ENCODE data around the gene RALGAPB. TPM values are rescaled to one million over a fixed set of nuclear protein-coding genes. Genes with fewer than 3 reads are reported as not detected.

Gene RALGAPB
- polyA plus RNA-seq, 1 of the 3 experiments (the other 2 are of a cell fraction), result 10.8 TPM

GRCh38 chr20:38602185-38602581 lies 129.5 kb downstream of the RALGAPB start (continued):
- no peak for TF ChIP-seq IRF3 (IDR thresholded peaks at IDR 0.05; ENCODE audit: low read depth, low read length)
- no peak for TF ChIP-seq RXRA (IDR thresholded peaks at IDR 0.05; ENCODE audit: borderline replicate concordance, low read depth)

GRCh38 chr20:38603286-38603685 lies 130.6 kb downstream of the RALGAPB start:
- POLR2A ChIA-PET, result no interaction called here

GRCh38 chr20:38604873-38605303 lies 132.2 kb downstream of the RALGAPB start:
- Histone ChIP-seq H3K36me3 (replicated peaks in 1 of 2; ENCODE audit: control insufficient read depth in 1 of 2, insufficient read depth in 2 of 2, low read length in 1 of 2) (no peaks in the 10 kb centered on the region), H3K9me3 (no peaks in the 10 kb centered on the region), H3K4me1 (ENCODE audit: control insufficient read depth in 1 of 2, insufficient read depth in 2 of 2, low read depth in 1 of 2, low read length in 1 of 2) (no peaks in the 10 kb centered on the region; a peak in 1 of 4 replicates), H3K27ac (ENCODE audit: low read depth in 2 of 2, low read length in 1 of 2) (no peak overlapping the region), H3K79me2 (ENCODE audit: insufficient read depth) (no peaks in the 10 kb centered on the region), H3K4me2 (no peak overlapping the region), H3K27me3 (ENCODE audit: insufficient read depth) (no peaks in the 10 kb centered on the region; the same call in 1 of the 2 replicates), H3K9ac (no peak overlapping the region), H4K20me1 (ENCODE audit: insufficient read depth) (no peaks in the 10 kb centered on the region), H3K9me2 (no peaks in the 10 kb centered on the region), H3K4me3 (ENCODE audit: low read depth in 2 of 2, low read length in 1 of 2) (no peak overlapping the region), H3F3A (replicated peaks; ENCODE audit: insufficient read depth) (no peaks in the 10 kb centered on the region), H2AFZ (ENCODE audit: low read depth) (no peak overlapping the region)
- DNase-seq, result no peak
- POLR2A ChIA-PET, result no interaction called here
- CTCF ChIA-PET, result interaction anchor here (1.2 kb wide), 2 partner anchors 25 to 29 kb away, joined by 3 read pairs; no protein-coding TSS in a partner anchor
- no peak for TF ChIP-seq EZH2phosphoT487 (IDR thresholded peaks at IDR 0.05; ENCODE audit: borderline replicate concordance, low read depth)
- TF ChIP-seq USF2 (IDR thresholded peaks at IDR 0.05; ENCODE audit: borderline replicate concordance, low read depth, low read length), result no peak
- no peak for TF ChIP-seq ELF1 (IDR thresholded peaks at IDR 0.05)
- WGBS (ENCODE audit: low lambda C conversion rate), result 41% methylated on average over 4 of the region's 4 CpGs

More at GRCh38 chr20:38603286-38603685, 130.6 kb downstream of the RALGAPB start:
- H3K27ac ChIP-seq (ENCODE audit: low read depth in 2 of 2, low read length in 1 of 2), result no peak overlapping the region
- CTCF ChIA-PET, result interaction anchor here (1.1 to 1.9 kb wide), 4 partner anchors 14 to 149 kb away, joined by 3 to 6 read pairs (median 4); no protein-coding TSS in a partner anchor
- H3K27me3 ChIP-seq (ENCODE audit: insufficient read depth), result no peaks in the 10 kb centered on the region; the same call in 1 of the 2 replicates
- no peak for TF ChIP-seq SIN3A (IDR thresholded peaks at IDR 0.05; ENCODE audit: borderline replicate concordance, low read depth, low read length)
- no peak for TF ChIP-seq MXI1 (IDR thresholded peaks at IDR 0.05; ENCODE audit: low read depth, low read length)
- TF ChIP-seq SMC3 (IDR thresholded peaks at IDR 0.05; ENCODE audit: low read depth, low read length), result no peak
- TF ChIP-seq TAF1 (IDR thresholded peaks at IDR 0.05; ENCODE audit: borderline replicate concordance, low read depth, low read length), result no peak
- TF ChIP-seq FOXJ3 (CRISPR knock-in tag; IDR thresholded peaks at IDR 0.05), result no peak
- no peak for TF ChIP-seq GABPA (IDR thresholded peaks at IDR 0.05; ENCODE audit: low read depth)
- no peaks in the 10 kb centered on the region for H3F3A ChIP-seq (replicated peaks; ENCODE audit: insufficient read depth)
- no peak overlapping the region for H2AFZ ChIP-seq (ENCODE audit: low read depth)
- WGBS (ENCODE audit: low lambda C conversion rate), result 54% methylated on average over 3 of the region's 3 CpGs
- H3K9ac ChIP-seq, result no peak overlapping the region
- no peak overlapping the region for H3K4me2 ChIP-seq
- H3K9me3 ChIP-seq, result no peaks in the 10 kb centered on the region
- DNase-seq, result no peak
- H3K4me1 ChIP-seq (ENCODE audit: control insufficient read depth in 1 of 2, insufficient read depth in 2 of 2, low read depth in 1 of 2, low read length in 1 of 2), result peaks cover 0 to 5% of the 10 kb centered on the region in 2 experiments; a peak in 1 of 4 replicates
- no peaks in the 10 kb centered on the region for H3K36me3 ChIP-seq (replicated peaks in 1 of 2; ENCODE audit: control insufficient read depth in 1 of 2, insufficient read depth in 2 of 2, low read length in 1 of 2)
- H3K4me3 ChIP-seq (ENCODE audit: low read depth in 2 of 2, low read length in 1 of 2), result no peak overlapping the region
- no peaks in the 10 kb centered on the region for H3K79me2 ChIP-seq (ENCODE audit: insufficient read depth)
- H3K9me2 ChIP-seq, result no peaks in the 10 kb centered on the region
- no peaks in the 10 kb centered on the region for H4K20me1 ChIP-seq (ENCODE audit: insufficient read depth)

Data from SK-N-SH (cell line).